Smooth muscle cell of the brain vasculature (primary cell): Measurements from ENCODE around the gene MAMDC2.
A peak's percentile ranks its signal among the peaks of the same experiment; 100 is the strongest.
"Not testable (repeated sequence)": the region's sequence is repeated elsewhere in the genome, so short reads cannot be mapped to it uniquely, and the experiment has no call there.

Experiments
- DNase-seq: peaks from one replicate; pipeline ENCODE4 v3.0.0-alpha.2; 2012; ENCODE audit warnings: low read depth, low spot score

The MAMDC2 gene

DNA sequence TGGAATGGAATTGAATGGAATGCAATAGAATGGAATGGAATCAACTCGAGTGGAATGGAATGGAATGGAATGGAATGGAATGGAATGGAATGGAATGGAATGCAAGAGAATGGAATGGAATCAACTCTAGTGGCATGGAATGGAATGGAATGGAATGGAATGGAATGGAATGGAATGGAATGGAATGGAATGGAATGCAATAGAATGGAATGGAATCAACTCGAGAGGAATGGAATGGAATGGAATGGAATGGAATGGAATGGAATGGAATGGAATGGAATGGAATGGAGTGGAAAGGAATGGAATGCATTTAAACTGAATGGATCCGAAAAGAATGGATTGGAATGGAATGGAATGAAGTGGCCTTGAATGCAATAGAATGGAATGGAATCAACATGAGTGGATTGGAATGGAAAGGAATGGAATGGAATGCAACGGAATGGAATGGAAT lies 5.5 kb upstream of the MAMDC2 start:
- not testable (repeated sequence) for DNase-seq

DNA sequence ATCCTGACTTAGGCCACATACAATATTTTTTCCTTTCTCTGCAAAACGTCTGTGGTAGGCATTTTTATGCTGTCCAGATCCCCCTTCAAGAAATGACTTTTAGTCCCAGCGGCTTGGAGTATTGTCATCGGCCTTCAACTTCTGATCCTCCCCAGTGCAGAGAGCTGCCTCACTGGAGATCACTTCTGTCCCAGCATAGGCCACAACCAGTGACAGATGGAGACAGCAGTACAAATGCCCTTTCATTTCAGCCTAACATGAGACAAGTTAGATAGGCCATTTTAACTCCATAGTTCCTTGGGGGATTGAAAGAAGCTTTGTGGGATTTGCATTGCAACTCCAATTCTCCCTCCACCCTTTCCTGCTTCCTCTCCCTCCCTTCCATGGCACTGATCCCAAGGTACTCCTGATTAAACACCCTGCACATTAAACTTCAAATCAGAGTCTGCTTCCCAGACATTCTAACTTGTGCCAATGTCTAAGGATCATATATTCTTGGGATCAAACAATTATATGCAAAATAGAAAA lies 3.2 kb upstream of the MAMDC2 start:
- no peak for DNase-seq

DNA sequence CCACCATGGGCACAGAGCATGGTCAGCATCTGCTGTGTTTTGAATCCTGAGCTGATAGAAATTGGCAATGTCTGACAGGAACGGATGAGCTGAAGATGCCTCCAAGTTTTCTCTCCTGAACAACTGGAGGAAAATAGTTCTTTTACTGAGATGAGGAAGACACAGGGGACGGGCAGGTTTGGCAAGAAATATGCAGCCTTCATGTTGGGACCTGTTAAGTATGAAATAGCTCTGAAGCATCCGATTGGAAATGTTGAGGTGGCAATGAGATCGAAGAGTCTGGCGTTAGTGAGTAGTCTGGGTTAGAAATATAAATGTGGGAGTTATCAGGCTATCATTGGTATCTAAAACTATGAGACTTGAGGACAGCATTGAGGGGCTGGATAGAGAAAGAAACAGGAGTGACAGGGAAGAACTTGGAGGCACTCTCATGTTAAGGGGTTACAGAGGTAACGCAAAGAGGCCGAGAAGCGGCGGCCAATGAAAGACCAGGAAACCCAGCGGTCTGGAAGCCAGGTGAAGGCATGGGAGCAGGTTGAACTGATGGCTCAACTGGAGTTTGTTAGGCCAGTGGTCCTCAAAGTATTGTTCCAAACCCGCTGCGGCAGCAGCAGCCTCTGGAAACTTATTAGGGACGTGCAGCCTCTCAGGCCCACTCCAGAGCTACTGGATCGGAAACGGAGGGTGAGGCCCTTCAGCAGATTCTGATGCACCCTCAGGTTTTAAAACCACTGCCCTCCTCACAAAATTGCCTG lies 1.0 kb upstream of the MAMDC2 start:
- no peak for DNase-seq

DNA sequence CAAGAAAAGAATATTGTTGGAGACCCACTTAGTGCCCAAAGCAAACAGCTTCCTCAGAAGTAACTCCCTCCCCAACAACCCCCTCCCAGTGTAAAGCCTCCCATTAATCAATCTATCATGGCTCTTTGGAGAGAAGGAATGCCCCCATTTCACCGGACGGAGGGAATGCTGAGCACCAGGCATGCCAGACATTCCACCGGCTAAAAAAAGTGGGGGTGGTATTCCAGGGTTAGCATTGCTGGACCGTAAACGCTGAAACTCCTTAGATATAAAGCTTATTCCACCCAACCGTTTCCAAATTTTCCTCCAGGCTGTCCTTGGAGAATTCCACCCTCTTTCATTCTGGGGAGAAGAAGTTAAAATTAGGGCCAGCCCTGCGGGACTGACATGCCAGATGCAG lies 363 bp upstream of the MAMDC2 start:
- DNase-seq: no peak

DNA sequence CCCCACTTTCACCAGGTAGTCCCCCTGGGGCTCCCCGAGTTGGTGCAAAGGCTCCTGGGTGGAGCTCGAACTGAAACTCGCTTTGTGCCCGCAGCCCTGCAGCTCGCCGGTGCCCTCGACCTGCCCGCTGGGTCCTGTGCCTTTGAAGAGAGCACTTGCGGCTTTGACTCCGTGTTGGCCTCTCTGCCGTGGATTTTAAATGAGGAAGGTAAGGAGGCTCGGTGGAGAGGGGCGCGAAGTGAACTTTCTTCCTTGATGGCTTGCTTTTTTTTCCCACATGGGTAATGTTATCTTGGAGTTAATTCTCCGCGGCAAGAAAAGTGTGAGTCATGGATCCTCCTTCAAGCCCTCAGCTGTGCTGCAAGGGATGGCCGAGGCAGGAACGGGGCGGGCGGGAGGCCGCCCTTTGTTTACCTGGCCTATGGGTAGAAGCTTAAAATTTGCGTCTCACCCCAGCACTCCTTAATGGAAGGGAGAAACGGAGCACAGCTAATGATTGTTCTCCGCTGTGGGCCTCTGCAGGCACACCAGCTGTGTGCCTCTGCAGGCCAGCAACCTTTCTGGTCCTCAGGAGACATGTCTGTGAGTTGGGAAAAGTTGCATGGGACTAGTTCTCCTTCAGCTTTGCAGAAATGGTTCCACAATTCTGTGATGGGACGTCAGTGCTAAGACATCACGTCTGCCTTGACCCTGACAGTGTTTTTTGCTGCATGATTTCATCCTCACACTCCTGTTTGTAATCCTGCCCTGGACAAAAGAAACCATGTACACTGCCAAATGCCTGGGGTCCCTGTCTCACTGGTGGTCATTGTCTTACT lies 1.1 kb downstream of the MAMDC2 start:
- no peak for DNase-seq

DNA sequence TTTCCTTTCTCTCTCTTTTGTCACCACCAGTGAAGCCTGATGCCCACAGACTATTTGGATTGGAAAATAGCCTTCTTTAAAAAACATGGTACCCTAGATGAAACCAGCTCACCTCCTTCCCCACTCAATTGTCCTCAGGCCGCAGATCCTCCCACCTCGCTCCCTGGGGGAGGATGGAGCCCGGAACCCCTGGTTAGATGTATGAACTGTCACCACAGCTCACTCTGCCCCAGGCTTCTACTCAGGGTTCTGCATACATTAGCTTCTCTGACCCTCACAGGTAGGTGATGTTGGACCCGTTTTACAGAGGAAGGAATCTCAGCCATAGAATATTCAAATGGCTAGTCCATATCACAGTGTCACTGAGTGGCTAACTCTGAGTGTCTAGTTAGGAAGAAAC lies 1.8 kb downstream of the MAMDC2 start:
- no peak for DNase-seq

DNA sequence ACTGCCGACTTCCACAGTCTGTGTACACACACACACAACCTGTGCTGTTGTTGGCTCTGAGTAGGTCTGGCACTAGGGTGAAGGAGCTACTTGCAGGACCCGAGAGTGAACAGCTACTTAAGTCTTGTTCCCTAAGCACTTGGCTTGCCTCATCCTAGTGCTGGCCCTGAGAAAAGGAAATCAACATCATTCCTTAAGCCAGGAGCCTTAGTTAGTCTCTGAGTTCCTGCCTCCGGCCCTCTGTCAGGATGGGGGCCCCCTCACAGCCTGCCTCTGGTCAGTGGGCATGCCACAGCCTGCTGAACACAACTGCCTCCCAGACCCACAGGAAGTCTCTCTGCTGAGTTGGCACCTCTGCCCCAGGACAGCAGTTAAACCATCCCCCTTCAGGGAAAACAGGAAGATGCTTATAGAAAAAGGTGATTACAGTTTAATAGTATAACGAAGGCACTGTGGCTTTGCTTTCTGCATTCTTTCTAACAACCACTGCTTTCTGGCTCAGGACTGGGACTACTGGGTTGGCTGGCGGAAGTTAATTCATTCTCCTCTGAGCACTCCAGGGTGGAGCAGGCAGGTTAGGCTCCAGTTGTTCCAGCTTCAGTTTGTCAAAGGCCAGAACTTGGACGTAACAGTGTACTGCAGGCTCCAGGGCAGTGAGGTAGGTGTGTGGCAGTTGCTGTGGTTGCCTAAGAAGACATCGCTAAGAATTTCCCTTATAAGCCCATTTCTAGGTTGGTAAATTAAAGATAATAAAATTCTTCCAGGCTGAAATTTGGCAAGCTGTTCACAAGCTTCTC lies 2.8 kb downstream of the MAMDC2 start:
- no peak for DNase-seq

DNA sequence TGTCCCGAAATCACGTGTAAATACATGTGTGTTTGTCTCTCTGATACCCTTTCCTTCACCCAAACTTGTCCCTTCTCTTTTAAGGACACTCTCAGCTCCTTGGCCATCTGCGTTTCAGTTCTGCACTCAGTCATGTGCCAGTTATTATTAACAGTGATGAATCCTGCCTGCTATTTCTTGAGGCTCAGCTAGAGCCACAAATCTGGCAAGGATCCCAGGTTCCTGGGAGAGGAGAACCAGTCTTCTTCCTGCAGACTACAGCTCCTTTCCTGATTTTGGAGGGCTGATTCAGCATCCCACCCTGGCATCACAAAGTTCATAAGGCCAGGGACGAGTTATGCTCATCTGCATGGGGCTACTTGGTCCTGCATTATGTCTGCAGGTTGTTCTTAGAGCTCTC lies 5.6 kb downstream of the MAMDC2 start:
- DNase-seq: peak; percentile 65

DNA sequence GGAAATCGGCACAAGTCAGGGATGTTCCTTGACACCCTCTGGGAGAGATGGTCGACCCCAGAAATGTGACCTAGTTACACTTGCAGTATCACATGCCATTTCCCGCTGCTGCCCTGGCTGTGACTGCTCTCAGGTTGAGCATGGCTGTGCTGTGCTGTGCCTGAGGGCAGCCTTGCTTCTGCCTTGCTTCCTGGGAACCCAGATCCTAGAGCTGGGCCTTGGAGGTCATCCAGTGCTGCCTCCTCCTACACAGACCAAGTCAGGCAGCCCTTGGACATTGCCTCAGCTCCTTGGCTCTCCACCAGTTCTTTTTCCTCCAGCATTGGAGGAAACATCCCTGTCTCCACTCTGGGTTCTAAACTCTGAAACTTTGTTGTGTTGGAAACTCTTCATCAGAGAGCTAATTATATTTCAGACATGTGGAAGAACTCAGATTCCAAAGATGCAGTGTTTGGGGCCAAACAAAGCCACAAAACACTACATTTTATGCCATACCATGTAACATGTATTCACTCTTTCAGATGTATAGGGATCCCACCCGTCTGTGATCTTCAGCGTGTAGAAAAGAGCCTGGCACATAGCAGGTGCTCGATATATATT lies 6.1 kb downstream of the MAMDC2 start:
- DNase-seq: no peak

DNA sequence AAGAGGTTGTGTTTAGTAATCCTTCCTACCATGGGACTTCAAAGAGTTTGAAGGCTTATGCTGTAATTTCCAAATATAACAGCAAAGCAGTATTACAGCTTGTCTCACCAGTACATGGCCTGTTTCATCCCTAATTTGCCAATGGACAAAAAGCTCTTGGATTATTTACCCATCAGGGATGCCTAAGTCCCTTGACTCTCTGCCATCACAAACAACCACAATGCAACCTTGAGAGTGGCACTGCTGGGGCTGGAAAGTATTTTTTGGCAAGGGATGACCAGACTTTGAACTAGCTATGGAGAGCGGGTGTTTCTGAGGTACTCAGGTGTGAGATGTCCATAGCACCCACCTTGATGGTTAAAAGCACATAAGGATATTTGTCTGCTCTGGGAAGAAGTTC lies 9.1 kb downstream of the MAMDC2 start:
- DNase-seq: no peak

DNA sequence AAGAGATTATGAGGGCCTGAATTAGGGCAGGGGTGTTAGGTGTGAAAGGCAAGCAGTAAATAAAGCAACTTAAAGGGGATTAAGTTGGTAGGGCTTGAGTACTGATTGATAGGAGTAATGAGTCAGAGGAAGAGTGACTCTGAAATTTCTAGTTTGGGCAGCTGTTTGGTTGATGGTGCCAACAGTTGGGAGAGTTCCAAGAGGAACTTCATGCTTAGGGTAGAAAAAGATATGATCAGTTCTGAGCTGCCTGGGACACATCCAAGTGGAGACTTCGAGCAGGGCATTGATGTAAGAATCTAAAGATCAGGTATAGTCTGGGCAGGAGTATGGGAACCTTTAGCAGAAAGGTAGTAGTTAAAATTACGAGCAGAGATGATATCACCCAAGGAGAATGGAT lies 10.2 kb downstream of the MAMDC2 start:
- no peak for DNase-seq

DNA sequence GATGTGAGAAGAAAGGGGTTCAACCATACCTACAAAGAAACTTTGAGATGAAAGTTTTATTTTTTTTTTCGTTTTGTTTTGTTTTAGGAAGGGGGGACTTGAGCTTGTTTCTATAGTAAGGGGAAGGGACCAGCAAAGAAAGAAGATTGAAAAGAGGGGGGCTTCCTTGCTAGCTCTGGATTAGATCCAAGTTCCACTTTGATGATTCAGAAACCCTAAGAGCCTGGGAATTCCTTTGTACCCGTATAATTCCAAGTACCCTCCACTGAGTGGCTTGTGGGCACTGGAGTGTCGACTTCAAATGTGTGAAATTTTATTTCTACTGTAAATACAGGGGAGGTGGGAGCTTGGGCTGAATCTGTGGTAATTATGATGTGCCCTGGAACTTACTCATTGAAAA lies 10.9 kb downstream of the MAMDC2 start:
- DNase-seq: no peak

DNA sequence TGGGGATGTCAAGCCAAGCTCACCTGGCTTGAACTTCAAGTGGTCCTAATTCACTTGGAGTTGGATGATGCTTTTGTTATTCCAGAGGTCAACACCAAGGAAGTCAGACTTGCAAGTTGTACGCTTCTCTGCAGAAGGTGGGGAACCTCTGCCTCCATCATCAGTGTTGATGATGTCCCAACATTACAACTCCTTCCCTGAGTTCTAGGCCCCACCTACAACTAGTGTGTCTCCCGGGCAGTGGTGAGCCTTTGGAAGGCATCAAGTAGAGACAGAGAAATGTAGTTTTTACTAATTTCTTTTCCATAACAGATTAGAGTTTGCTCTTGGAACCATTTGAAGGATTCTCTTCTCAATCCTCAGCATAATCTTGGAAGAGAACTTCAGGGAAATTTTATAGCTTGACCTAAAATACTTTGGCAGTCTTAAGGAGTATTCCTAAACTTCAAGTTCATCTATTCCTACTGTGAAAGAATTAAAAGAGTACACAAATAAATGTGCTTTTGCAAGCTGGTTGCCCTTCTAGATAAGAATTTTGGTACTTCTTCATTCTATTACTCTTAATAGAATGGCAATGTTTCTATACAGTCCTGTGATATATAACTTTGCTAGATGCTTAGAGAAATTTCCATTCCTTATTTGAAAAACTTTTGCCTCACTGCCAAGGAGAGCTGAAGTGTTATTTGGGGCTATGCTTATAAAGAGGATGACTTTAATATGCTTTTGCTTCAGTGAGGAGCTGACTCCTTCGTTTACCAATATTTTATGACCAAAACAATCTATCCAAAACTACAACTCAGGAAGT lies 12.0 kb downstream of the MAMDC2 start:
- no peak for DNase-seq

DNA sequence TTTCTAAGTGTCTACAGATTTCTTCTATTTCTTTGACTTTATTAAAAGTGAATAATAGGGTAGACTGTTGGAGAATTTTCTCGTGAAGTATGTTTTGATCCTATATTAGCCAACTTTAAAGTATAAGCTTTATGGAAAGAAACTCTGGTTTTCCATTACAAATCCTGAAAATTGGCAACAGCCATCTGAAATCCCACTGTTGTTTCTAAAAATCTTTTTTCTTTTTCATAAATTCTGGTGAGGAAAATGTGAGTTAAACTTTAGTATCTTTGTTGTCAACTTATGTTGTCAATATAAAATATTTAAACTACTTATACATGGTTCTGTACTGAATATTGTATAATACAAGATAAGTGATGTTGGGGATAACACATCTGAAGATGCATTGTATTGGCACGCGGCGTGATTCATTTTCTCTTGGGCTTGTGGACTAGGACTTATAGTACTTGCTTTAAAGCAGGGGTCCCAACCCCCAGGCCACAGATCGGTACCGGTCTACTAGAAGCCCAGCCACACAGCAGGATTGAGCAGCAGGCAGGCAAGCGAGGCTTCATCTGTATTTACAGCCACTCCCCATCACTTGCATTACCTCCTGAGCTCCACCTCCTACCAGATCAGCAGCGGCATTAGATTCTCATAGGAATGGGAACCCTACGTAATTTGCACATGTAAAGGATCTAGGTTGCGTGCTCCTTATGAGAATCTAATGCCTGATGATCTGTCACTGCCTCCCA lies 12.7 kb downstream of the MAMDC2 start:
- DNase-seq: no peak

DNA sequence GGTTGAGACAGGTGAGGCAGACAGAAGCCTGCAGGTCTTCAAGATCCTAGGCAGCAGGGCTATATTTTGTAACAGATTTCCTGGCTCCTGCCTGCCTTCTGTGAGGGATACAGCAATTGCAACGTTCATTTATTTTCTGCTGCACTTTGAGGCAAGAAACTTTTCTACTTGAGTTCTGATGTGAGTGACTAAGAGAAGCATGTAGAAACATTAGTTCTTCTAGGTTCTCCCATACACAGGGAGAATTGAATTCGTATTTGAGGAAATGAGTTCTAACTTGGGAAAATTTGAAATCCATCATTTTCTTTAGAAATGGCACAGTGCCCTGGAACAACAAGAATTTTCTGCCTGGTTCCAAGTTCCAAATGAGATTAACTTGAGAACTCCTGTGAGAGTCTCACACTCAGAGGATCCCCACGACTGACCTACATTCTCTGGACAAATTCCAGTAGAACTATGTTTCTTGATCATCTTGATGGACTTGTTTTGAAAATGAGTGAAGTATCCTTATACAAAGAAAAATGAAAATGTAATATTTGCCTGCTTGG lies 15.0 kb downstream of the MAMDC2 start:
- DNase-seq: no peak

DNA sequence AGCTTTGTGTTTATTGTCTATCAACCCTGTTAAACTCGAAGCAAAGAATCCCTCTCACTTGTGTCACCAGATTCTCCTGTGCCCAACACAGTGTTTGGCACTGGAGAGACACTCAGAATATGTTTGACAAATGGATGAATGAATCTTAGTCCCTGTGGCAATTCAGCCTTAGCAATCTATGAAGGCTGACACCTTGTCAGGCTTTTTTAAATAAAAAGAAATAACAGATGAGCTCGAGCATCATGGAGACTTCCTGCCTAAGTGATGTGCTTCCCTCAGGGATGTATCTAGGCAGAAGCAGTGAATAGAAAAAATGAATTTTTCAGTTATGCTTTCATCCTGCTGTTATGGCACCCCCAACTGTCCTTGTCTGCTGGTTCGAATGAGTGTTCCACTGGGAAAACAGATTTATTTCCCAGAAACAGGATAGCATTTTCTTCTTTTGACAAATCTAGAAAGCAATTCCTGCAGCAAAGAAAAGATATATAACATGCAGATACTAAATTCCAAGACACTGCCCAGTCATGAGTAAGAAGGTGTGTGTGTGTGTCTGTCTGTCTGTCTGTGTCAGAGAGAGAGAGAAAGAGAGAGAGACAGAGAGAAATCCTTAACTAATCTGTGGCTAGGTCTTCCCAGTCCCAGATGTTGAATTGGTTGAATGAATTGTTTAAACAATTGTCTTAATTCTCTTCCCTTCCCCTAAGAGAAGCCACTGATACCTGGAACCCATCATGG lies 16.7 kb downstream of the MAMDC2 start:
- no peak for DNase-seq

DNA sequence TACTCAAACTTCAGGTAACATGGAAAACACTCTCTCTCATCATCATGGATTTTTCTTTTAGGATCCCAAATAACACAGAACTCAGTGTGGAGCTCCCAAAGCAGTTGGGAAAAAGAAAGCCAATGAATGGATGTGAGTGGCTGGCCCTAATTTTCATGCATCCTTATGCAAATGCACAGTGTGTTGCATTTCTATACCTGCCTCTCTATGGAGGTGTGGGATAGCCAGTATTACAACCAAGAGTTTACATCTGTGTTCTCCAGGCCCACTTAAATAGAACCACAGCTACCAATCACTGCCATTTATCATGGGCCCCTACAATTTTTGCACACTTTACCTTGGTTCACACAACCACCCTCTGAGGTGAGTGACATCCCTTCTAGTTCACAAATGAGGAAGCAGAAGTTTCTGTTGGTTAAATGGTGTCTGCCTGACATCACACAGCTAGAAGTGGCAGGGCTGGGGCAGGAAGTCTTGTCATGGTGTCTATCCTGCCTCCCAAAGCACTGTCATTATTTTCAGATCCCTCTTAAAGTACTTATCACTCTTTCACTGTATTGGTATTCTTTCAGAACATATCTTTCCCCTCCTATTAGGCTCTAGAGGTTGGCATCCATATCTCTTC lies 17.3 kb downstream of the MAMDC2 start:
- DNase-seq: no peak

DNA sequence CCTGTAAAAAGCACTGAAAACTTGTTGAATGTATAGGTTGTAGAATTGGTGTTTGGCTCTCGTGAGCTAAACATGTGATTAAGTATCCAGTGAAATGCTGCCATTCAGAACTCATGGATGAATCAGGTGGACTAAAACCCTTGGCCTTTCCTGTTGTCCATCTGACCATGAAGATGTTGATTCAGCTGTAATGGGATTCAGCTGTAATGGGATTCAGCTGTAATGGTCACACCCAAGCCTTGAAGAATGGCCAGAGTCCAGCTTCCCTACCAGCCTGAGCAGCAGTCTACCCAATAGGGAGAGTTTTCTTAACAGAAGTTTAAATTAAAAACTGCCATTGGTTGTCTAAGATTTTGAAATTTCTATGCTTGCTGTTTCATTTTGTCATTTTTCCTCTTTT lies 18.1 kb downstream of the MAMDC2 start:
- DNase-seq: no peak

DNA sequence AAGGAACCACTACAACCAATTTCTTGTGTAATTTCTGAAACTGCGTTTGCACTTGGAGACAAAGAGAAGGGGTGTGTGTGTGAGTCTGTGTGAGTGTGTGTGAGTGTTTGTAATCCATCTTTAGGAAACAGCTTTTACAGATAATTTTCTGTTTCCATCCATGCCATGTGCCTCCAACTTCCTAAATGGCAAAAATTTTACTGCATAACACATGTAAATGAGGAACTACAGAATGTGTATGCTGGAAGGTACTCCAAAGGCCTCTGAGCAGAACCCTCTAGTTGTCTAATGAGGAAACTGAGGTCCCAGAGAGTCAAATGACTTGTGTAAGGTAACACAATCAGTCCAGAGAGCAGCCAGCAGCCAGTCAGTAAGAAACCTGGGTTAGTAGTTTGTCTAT lies 20.8 kb downstream of the MAMDC2 start:
- no peak for DNase-seq
